Measurements from ENCODE around the gene FUT6.

GRCh38 chr19:5786593-5787408 is 52.7 kb downstream of the FUT6 start:
- TF ChIP-seq CTCF (IDR thresholded peaks at IDR 0.05), result no peak
- TF ChIP-seq POLR2AphosphoS5 (IDR thresholded peaks at IDR 0.05; ENCODE audit: low read depth, low read length), result no peak
